ENCODE measurements around the gene STEAP1B.
"Not testable (repeated sequence)": the region's sequence is repeated elsewhere in the genome, so short reads cannot be mapped to it uniquely, and the experiment has no call there.

- not testable (repeated sequence) for TF ChIP-seq CTCF (conservative IDR thresholded peaks at IDR 0.05 in 1 of 2, IDR thresholded peaks at IDR 0.05 in 1 of 2; ENCODE audit: extremely low read depth in 1 of 2, insufficient read depth in 1 of 2, low read depth in 1 of 2, low read length in 2 of 2); EZH2 (IDR thresholded peaks at IDR 0.05; ENCODE audit: borderline replicate concordance, low read length)
These were observed 3.1 kb downstream of the STEAP1B start for GRCh38 chr7:22496912-22497311.
